Measurements from ENCODE around the gene ARHGAP12. TPM values are rescaled to one million over a fixed set of nuclear protein-coding genes. Genes with fewer than 3 reads are reported as not detected.
"Not testable (repeated sequence)": the region's sequence is repeated elsewhere in the genome, so short reads cannot be mapped to it uniquely, and the experiment has no call there.

The ARHGAP12 gene
- polyA plus RNA-seq, 5 donors = 26.3 to 45.5 (median 39.8) TPM

DNA sequence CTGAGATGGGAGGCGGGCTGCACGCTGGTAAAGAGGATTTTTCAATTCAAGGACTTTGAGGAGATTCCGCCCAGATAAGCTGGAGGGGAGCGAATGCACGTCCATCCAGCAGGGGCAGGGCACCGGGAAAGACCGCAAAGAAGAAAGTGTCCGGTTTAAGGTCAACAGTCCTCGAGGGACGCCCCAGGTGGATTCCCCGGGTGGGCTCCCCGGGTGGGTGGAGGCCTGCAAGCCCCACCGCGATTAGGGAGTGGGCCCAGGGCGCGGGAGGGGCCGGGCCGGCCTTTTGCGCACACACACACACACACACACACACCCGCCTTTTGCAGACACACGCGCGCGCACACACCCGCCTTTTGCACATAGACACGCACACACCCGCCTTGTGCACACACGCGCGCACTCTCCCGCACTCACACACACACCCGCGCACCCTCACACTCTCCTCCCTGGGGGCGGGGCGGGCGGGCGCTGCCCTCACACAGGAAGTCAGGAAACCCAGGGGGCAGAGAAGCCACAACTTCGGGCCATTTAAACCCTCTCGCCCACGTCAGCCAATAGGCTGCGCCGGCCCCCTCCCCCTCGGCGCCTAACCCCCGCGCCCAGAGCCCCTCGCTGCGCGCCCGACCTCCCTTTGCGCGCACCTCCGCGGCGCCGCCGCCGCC lies 615 bp downstream of the ARHGAP12 start:
- peak; percentile 49 to 76 for DNase-seq

DNA sequence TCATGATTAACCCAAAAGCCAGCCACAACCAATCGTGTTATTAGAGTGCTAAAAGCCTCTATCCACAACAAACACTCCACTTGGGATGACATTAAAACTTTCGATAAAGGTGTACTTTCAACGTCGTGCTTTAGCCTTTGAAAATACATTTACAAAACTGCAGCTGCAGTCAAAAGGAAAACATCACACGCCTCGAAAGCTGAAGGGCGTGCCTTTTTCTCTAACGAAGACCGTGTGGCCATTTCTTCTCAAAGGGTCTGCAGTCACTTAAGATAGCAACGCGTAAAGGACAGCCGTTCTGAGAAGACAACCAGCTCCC lies 1.1 kb downstream of the ARHGAP12 start:
- no peak for DNase-seq

DNA sequence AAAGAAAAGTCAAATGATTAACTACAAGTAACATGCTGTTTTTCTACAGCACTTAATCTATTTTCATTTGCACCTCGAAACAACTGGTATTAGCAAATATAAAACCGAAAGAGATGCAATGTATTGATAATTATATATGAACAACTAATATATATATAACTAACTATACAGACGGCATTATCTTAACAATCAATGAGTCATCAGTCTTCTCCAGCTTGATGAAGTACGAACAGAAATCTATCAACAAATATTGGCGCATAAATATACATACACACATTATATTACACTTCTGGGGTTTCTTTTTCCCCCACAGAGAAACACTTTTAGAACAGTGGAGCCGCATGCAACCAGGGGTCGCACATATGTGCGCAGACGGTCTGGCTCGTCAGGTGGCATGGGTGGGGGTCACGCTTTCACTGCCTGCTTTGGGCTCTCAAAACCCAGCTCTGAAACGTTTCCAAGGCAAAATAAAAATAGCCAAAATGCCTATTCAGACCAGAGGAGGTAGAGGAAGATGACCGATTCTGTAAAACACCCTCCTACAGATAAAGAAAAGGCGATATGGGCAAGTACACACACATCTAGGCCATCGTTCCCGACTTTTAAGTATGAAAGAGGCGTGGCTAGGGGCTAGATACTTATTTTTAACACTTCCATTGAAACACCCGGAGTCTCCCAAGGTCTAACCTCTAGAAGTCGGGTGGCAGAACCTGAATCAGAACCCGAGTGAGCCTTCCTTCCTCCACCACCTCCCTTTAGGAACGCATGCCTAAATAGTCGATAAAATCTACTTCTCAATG lies 1.7 kb downstream of the ARHGAP12 start:
- DNase-seq = no peak

DNA sequence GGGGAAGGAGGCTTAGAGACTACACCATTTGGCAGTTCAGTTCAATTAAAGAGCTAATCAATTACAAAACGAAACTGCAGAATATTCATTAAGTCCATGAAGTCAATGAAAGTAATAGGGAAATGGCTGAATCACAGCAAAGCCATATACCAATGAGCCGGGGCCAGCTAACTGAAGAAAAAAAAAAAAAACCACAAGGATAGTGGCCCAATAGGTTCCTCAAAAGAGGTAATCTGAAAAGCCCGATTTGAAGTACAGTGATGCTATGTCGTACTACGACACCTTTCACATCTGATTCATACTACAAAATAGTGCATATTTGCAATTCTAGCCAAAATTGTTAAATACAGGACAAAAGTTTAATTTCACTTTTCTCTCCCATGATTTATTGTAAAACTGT lies 2.5 kb downstream of the ARHGAP12 start:
- no peak for DNase-seq

DNA sequence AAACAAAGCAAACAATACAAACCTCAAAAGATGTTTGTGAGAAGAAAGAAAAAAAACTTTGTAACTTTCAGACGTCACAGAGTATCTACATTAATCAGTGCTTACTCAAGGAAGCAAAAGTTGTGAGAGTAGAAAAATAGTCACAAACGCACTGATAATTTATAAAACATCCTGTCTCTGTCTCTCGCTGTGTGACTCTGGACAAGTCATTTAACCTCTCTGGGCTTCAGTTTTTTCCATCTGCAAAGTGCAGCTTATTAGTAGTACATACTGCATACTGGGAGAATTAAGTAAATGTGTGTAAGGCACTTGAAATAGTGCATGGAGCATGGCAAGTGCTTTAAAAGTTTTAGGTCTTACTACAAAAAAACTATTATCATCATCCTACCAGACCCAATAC lies 3.8 kb downstream of the ARHGAP12 start:
- DNase-seq = no peak

DNA sequence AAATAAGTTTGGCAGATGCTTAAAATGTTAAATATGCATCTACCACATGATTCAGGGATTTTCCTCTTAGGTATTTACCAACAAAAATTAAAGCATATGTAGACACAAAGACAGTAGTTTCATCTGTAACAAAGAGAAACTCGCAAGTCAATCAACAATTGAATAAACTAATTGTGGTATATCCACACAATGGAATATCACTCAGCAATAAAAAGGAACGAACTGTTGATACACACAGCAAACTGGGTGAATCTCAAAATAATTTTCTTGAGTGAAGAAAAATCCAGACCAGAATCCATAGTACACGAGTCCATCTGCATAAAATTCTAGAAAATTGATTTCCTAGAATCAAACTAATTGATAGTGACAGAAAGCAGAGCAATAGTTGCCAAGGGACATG lies 5.2 kb downstream of the ARHGAP12 start:
- DNase-seq = no peak

DNA sequence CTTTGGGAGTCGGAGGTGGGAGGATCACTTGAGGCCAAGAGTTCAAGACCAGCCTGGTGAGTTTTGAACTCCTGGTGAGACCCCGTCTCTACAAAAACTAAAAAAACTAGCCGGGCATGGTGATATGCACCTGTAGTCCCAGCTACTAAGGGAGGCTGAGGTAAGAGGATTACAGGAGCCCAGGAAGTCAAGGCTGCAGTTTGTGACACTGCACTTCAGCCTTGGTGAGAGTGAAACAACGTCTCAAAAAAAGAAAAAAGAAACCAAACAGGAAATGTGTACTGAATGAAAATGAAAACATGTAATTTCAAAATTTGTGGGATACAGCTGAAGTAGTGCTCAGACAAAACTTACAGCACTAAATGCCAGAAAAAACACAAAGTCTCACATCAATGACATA lies 7.6 kb downstream of the ARHGAP12 start:
- DNase-seq = no peak

DNA sequence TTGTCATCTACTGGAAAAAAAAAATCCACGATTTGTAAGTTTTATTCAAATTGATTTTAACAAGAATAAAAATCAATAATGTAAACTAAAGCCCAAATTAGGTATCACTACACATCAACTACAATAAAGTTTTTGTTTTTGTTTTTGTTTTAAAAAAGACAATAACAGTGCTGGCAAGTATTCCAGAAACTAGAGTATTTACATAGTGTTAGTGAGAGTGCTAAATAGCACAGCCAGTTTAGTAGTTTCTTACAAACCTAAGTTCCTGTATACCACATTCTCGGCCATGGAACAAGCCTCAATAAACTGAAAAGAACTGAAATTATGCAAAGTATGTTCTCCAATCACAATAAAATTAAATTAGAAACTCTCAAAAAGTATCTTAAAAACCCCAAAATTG lies 8.1 kb downstream of the ARHGAP12 start:
- no peak for DNase-seq

DNA sequence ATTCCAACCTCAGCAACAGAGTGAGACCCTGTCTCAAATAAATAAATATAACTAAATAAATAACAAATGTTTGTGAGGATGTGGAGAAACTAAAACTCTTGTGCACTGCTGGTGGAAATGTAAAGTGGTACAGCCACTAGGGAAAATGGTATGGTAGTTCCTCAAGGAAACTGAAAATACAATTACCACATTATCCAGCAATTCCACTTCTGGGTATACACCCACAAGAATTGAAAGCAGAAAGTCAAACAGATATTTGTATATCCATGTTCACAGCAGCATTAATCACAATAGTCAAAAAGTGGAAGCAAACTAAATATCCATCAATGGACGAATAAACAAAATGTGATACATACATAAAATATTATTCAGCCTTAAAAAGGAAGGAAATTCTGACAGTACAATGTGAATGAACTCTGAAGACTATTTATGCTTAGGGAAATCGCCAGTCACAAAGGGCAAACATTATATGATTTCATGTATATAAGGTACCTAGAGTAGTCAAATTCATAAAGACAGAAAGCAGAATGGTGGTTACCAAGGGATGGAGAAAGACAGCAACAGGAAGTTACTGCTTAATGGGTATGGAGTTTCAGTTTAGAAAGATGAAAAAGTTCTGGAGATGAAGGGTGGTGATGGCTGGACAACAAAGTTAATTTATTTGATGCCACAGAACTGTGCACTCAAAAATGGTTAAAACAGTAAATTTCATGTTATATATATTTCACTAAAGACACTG lies 9.8 kb downstream of the ARHGAP12 start:
- no peak for DNase-seq

DNA sequence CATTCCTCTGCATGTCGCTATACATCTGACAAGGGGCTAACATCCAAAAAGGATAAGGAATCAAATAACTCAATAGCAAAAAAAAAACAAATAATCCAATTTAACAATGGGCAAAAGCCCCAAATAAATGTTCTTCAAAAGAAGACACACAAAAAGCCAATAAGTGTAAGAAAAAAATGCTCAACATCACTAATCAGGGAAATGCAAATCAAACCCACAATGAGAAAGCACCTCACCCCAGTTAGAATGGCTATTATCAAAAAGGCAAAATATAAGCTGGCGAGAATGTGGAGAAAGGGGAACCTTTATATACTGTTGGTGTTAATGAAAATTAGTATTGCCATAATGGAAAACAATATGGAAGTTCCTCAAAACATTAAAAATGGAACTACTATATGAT lies 14.3 kb downstream of the ARHGAP12 start:
- no peak for DNase-seq

DNA sequence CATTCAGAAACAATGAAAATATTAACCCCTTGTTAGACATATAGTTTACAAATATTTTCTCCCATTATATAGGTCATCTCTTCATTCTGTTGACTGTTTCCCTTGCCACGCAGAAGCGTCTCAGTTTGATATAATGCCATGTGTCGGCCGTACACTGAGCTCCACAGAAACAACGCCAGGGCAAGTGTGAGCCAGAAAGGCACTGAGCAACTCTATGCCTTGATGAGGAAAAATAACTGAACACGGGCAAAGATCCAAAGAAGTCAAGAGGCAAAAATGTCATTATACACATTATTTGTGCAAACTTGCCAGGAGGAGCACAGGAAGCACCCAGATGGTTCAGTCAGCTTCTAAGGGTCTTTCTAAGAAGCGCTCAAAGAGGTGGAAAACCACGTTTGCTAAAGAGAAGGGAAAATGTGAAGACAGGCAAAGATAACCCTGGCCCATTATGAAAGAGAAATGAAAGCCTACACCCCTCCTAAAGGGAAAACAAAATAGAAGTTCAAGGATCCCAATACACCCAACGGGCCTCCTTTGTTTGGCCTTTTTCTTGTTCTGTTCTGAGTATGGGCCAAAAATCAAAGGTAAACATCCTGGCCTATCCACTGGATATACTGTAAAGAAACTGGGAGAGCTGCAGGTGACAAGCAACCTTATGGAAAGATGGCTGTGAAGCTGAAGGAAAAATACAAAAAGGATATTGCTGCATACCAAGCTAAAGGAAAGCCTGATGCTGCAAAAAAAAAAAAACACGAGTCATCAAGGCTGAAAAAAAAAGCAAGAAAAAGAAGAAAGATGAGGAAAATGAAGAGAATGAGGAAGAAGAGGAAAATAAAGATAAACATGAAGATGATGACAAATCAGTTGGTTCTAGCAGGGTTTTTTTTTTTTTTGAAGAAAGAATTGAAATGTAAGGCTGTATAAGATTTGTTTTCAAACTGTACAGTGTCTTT lies 15.5 kb downstream of the ARHGAP12 start:
- peak; percentile 43 to 50 for DNase-seq

DNA sequence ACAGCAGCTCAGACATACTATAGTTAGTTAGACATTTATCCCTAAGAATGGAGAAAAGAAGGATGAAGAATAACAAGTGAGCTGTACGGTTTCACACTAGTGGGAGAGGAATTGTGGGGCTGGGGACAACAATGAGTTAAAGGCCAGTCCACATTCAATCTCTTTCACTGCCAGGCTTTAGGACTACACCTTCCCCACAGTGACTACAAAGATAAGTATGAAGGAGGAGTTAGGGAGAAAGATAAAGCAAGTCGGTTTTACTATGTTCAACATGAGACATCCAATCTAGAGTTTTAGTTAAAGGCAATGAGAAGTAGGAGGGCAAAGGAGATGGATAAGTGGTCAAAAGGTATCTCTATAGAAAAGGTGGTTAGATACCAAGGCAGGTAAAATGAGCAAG lies 16.3 kb downstream of the ARHGAP12 start:
- DNase-seq = no peak

DNA sequence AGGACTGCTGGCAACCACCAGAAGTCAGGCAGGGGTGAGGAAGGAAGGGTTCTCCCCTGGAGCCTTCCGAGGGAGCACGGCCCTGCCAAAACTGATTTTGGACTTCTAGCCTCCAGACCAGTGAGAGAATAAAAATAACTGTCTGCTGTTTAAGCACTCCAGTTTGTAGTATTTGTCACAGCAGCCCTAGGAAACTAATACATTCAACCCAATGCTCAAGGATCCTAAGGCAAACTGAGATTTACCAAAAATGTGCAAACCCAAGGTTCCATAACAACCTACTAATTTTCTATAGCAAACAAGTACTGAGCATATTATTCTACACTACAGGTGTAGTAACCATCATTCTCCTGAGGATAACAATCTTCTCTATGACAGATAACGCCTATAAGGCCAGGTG lies 18.6 kb downstream of the ARHGAP12 start:
- DNase-seq = no peak

DNA sequence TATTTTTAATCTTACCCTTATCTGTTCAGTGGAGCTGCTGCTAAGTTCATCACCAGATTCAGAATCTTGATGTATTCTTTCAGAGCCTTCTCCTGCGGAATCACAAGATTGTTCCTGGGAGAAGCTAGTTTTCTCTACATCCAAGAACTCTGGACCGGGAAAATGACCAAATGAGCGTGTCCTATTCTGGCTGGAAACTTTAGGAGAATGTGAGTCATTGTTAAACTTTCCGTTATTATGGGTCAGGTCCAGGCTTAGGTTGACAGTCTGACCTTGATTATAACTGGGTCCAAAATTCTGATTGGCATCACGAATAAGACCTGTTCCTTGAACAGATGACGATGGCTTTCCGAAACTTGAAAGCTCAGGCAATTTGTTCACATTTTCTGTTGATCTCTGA lies 20.5 kb downstream of the ARHGAP12 start:
- no peak for DNase-seq

DNA sequence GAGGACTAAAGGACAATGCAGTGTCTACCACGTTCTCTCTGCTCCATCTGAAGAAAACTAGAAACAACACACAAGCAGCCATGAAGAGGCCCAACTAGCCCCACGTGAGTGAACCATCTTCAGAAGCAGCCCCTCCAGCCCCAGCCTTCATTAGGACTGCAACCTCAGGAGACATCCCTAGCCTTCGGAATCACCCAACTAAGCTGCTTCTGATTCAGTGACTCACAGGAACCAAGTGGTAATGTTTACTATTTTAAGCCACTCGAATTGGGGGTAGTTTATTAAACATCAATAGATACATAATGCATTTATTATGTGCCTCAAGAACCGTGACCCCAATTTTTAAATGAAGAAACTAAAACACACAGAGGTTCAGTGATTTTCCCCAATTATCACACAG lies 22.6 kb downstream of the ARHGAP12 start:
- no peak for DNase-seq

DNA sequence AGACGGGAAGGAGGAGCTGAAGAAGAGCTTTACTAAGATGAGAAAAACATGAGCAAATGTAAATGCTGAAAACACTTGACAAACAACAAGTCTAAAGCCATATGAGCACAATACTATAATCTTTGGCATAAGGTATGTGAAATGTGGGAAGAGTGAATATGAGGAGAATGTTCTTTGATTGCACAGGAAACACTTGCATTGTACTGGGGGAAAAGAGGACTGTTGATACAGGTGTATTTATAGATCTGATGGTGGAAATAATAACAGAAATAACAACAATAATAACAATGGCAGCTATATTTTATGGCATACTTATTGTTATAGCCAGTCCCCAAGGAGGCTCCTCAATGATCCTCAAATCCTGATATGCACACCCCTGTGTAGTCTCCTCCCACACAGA lies 23.0 kb downstream of the ARHGAP12 start:
- no peak for DNase-seq

DNA sequence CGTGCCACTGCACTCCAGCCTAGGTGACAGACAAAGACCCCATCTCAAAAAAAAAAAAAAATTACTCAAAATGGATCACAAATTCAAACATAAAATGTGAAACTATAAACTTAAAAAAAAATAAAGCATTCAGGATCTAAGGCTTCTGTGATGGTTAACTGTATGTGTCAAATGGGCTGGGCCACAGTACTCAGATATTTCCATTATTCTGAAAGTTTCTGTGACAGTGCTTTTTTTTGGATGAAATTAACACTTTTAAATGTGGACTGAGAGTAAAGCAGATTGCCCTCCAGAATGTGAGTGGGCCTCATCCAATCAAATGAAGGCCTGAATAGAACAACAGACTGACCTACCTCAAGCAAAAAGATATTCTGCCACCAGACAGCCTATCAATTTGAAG lies 26.0 kb downstream of the ARHGAP12 start:
- no peak for DNase-seq

DNA sequence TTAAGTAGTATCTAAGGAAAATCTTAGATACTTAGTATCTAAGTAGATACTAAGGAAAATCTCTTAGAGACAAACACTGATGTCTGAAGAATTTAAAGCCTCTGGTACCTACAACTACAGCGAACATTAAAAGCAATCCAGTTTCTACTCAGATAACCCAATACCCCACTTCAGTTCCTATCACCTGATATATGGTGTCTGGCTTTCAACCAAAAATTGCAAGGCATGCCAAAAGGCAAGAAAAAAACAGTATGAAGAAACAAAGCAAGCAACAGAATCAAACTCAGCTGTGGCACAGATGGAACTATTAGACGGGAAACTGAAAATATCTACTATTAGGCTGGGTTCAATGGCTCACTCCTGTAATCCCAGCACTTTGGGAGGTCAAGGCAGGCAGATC lies 31.1 kb downstream of the ARHGAP12 start:
- no peak for DNase-seq

DNA sequence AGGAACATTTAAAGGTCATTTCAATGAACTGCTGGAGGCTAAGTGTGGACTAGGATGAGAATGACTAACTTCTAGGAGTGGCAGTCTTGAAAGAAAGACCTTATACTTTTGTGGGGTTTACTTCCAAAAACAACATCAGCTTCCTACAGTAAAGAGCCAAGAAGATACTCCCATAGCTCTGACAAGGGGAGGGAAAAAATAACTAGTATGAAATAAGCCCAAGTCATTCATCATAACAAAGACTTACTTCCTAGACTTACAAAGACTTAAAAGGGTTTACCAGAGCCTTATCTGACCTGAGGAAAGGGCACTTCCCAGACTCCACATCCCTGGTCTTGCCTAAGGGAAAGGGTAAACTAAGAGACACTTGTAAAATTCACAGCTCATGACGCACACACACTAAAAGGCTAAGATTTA lies 31.7 kb downstream of the ARHGAP12 start:
- no peak for DNase-seq

DNA sequence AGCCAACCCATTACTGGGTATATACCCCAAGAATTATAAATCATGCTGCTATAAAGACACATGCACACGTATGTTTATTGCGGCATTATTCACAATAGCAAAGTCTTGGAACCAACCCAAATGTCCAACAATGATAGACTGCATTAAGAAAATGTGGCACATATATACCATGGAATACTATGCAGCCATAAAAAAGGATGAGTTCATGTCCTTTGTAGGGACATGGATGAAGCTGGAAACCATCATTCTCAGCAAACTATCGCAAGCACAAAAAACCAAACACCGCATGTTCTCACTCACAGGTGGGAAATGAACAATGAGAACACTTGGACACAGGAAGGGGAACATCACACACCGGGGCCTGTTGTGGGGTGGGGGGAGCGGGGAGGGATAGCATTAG lies 32.9 kb downstream of the ARHGAP12 start:
- DNase-seq = not testable (repeated sequence)

DNA sequence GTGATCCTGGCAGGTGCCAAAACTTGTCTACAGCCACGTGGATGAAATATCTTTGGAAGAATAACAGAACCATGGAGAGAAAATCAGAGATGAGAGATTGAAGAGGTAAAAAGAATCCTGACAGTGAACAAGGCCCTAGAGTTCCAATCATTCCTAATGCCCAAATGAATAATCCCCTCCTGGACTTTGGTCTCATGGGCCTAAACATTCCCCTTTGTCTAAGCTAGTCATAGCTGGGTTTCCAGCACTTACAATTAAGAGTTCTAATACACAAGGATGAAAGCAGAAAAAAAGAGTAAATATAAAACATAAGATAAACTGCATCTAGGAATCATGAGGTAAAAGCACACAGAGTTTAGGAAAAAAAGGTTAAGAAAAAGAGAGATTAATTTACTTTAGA lies 40.2 kb downstream of the ARHGAP12 start:
- DNase-seq = no peak

DNA sequence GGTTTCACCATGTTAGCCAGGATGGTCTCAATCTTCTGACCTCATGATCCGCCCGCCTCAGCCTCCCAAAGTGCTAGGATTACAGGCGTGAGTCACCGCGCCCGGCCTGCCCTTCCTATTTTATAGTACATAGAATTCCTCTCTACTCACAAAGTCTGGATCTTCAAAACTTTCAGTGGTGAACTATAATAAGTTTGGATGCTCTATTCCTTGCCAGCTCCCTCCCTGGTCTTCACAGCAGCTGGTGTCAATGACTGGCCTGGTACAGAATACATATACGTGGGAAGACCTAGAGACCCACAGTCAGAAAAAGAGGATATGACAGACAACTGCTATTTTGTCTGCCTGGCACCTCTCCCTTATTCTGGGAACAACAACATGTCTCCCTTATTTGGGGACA lies 40.8 kb downstream of the ARHGAP12 start:
- no peak for DNase-seq
